ENCODE results near the gene RSF1. TPM values are rescaled to one million over a fixed set of nuclear protein-coding genes. Genes with fewer than 3 reads are reported as not detected.

The RSF1 gene
- polyA plus RNA-seq, 12 donors: 29.1 to 67.8 (median 43.4) TPM; not detected in 1

DNA sequence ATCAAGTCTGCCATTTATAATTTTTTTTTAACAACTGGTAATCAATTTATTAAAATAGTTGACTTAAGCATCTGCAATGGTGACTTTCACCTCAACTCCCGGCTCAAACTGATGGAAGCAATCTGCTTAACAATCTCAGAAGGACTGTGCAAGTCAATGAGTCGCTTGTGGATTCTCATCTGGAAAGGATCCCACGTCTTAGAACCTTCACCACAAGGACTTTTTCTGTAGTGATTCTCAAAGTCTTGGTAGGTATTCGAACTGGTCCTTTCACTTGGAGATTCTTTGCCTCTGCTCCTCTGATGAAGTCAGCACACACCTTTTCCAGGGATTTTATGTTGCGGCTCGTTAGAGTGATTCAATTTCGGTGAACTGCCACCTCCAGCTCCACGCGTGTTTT is 7.3 kb downstream of the RSF1 start:
- DNase-seq: no peak

DNA sequence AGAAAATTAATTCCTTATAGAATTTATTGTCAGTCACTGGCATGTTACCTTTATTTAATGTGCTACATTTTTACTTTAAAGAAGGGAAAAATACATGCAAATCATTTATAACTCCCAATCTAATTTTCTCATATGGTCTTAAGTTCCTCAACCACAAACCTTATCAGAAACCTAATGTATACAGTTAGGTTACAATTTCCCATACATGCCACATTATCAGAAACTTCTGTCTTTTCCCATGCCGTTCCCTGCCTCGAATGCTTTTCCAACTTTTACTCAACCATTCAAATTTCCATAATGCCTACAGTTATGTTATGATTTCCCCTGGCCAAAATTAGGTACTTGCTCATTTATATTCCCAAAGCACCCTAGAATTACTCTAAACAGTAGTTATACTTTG is 13.5 kb downstream of the RSF1 start:
- DNase-seq: no peak

DNA sequence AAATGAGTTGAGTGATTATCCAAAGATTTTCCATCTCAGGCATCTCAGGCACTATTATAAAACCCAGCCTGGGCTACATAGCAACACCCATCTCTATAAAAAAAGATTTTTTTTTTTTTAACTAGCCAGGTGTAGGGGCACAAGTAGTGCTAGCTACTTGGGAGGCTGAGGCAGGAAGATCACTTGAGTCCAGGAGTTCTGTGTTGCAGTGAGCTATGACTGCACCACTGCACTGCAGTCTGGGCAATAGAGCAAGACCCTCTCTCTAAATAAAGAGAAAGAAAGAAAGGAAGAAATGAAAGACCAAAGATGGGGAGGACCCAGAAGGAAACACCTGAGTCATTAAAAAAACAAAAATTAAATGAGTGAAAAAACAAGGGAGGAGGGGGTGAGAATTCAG is 14.1 kb downstream of the RSF1 start:
- no peak for DNase-seq

DNA sequence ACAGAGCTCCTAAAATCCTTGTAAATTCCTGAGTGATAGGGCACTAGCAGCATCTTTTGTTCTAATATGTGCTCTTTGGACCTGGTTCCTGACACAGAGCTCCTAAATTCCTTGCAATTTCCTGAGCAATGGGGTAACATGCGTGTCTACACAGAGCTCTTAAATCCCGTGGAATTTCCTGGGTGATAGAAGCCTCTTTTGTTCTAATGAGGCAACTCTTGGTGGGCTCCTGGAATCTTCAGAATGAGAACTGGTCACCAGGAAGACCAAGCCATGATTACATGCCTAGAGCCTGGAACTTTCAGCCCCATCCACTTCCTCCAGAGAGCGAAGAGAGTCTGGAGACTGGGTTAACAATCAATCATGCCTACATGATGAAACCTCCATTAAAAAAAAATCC is 19.0 kb downstream of the RSF1 start:
- no peak for DNase-seq

DNA sequence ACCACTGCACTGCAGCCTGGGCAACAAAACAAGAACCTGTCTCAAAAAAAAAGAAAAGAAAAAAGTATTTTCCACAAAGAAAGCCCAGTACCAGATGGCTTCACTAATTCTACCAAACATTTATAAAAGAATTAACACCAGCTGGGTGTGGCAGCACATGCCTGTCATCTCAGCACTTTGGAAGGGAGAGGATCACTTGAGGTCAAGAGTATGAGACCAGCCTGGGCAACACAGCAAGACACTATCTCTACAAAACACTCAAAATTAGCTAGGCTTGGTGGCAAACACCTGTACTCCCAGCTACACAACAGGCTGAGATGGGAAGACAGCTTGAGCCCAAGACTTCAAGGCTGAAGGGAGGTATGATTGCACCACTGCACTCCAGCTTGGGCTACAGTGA is 20.1 kb downstream of the RSF1 start:
- no peak for DNase-seq

DNA sequence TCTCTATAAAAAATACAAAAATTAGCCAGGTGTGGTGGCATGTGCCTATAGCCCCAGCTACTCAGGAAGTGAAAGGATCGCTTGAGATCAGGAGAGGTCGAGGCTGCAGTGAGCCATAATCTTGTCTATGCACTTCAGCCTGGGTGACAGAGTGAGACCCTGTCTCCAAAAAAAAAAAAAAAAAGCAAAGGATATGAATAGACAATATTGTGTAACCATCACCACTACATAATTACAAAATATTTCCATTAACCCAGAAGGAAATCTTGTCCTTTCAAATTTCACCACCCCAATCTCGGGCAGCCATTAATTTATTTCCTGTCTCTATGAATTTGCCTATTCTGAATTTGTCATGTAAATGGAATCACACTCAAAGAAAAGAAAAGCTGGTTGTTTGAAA is 21.2 kb downstream of the RSF1 start:
- no peak for DNase-seq

DNA sequence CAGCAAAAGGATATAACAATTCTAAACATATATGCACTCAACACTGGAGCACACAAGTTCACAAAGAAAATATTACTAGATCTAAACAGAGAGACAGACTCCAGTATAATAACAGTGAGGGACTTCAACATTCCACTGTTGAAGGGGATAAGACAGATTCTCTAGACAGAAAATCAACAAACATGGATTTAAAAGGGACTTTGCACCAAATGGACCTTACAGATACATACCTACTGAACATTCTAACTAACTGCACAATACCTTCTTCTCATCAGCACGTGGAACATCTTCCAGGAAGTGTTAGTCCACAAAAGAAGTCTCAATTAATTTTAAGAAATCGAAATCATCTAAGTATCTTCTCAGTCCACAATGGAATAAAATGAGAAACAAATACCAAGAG is 26.6 kb downstream of the RSF1 start:
- DNase-seq: no peak

DNA sequence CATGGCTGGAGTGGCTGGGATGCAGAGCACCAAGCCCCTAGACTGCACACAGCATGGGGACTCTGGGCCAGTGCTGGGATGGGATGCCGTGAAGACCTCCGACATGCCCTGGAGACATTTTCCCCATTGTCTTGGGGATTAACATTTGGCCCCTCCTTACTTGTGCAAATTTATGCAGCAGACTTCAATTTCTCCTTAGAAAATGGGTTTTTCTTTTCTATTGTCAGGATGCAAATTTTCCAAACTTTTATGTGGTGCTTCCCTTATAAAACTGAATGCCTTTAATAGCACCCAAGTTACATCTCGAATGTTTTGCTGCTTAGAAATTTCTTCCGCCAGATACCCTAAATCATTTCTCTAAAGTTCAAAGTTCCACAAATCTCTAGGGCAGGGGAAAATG is 29.2 kb downstream of the RSF1 start:
- no peak for DNase-seq

DNA sequence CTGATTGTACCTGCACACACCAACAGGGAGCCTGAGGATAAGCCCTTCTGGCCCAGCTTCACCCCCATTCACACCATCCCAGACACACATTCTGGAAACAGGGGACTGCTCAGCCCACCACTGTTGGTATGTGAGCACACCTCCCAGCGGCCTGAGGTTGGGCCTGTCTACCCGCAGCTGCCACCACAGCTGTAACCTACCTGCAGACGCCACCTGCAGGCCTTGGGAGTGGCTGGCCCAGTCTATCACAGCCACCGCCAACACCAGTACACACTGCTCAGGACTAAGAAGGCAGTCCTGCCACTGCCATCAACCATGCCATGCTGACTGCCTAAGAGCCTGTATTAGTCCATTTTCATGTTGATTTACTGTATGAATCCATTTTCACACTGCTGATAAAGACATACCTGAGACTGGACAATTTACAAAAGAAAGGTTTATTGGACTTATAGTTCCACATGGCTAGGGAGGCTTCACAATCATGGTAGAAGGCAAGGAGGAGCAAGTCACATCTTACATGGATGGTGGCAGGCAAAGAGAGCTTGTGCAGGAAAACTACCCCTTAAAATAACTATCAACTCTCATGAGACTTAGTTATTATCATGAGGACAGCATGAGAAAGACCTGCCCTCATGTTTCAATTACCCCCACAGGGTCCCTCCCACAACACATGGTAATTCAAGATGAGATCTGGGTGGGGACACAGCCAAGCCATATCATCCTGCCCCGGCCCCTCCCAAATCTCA is 30.6 kb downstream of the RSF1 start:
- no peak for DNase-seq

DNA sequence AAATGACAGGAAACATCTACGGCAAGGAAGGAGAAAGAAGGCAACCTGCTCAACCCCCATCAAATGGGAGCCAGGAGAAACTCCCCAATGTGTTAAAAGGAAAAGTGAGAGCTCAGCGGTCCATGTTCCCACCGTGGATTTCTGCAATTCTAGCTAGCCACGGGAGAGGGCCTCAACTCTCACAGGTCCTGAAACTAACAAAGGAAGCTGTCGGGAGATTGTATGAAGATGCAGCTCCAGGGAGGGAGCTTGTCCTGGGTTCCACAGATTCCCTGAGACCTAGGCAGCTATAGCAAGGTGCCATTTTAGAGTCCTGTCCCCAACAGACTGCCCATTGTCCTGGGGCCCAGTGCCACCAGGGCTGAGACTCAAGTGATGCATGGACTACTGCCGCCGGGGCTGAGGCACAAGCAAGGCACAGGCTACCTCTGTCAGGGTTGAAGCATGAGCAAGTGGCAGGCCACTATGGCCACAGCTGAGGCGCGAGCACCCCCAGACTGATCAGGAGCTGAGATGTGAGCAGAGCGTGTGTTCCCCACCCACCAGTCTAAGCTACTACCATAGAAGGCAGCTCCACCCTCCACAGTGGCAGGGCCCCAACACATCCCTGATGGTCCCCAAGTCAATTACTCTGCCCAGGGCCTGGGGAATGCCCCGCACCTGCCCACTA is 31.3 kb downstream of the RSF1 start:
- DNase-seq: no peak

DNA sequence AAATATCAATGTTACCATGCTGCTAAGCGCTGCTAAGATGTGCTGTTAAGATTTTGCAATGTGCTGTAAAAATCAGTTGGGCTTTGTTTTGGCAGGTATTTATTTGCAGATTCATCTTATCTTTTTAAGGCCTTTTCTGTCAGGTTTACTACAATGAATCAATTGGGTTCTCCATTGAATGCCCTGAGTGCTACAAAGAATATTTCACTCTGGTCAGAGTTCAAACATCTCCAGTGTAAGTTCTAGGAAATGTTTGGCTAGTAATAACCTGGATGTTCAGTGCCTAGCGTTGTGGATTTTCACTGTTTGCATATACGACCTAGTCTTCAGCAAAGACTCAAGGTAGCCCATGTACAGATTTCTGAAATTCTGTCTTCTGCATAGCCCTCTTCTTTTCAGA is 36.0 kb downstream of the RSF1 start:
- DNase-seq: no peak

DNA sequence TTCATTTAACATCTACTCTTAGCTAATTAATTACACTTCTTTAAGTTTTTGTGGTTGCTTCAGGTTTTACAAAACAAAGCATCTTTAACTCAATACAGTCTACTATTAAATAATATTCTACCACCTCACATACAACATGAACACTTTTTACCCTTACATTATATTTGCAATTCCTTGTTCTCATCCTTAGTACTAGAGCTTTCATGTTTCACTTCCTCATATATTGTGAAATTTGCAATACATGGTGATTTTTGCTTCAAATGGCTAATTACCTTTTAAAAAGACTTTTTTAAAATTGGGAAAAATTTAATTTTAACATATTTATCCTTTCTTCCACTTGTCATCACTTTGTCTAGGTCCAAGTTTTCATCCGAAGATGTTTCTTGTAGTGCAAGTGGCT is 37.5 kb downstream of the RSF1 start:
- no peak for DNase-seq

DNA sequence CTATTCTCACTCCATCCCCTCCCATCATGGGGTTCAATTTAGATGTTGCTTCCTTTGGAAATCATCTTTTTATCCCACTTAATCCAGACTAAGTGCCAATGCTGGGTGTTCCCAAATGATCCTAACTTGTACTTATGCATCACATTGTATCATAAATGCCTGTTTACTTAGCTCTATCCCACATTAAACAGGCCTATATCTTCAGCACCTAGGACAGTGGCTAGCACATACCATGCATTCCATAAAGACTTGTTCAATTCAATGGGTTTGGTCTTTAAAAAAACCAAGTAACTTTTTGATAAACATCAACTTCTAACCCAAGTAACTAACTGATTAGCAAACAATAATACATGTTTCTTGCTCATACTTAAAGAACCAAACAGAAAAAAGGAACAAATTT is 40.6 kb downstream of the RSF1 start:
- DNase-seq: no peak

DNA sequence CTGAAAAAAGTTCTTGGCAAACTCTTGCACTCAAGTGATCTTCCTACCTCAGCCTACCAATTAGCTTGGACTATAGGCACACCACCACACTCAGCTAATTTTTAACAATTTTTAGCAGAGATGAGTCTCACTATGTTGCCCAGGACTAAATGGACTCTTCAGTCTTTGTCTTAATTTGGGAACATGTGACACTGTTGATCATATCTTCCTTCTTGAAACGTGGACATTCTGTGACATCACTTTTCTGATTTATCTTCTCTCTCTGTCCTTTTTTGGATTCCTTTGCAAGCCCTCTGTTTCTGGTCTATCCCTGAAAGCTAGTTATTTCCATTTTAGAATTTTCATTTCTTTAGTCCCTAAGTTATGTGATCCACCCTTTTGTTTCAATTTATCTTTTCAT is 42.0 kb downstream of the RSF1 start:
- DNase-seq: no peak

DNA sequence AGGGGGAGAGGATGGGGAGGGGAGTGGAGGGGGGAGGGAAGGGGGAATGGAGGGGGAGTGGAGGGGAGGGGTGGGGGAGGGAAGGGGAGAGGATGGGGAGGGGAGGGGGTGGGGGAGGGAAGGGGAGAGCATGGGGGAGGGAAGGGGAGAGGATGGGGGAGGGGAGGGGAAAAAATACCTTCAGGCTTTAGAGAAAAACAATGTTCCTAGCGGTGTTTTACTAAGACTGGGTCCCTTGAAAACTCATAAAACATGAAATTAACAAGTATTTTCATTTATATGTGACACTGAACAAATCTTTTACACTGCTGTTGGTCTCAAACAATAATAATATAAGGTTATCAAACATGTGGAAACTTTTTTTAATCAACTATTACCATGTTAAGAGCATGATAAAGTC is 42.4 kb downstream of the RSF1 start:
- no peak for DNase-seq

DNA sequence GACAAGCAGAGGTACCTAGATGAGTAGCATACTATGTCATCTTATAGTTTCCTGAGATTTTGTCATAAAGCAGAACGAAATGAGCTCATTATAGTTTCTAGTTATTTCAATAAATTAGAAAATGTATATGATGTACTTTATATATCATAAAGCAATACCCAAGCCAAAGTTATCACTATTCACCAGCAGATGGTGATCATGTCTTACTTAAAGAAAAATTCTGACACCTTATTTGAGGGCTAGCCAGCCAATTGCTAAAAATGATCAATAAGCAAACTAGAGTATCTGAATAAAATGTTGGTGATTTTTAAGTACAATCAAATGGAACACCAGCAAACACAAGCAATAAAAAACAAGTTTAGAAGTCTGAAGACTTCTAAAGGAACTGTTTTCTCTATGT is 44.1 kb downstream of the RSF1 start:
- no peak for DNase-seq

DNA sequence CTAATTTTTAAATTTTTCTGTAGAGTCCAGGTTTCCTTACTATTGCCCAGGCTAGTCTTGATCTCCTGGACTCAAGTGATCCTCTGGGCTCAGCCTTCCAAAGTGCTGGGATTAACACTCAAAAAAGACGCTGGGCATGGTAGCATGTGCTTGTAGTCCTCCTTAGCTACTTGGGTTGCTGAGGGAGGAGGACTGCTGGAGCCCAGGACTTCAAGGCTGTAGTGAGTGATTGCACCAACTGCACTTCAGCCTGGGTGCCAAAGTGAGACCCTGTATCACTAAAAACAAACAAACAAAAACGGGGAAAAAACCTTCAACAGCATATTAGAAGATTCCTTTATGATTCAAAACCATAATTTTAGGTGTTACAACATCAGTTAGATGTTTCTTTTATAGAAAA is 44.6 kb downstream of the RSF1 start:
- DNase-seq: no peak

DNA sequence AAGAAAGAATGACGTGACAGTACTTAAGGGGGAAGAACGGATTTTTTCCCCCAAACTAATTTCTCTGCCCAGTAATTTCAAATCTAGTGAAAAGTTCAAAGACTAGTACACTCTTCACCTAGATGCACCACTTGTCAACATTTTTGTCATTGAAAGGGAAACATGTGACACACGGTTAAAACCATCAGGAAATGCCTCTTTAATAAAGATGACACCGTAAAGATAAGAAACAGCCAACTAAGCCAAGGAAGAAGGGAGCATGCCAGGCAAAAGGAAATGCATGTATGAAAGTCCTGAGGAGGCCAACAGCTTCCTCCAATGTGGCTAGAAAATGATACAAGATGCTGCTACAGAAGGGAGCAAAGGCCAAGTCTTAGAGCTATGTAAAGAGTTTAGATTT is 49.4 kb downstream of the RSF1 start:
- no peak for DNase-seq

DNA sequence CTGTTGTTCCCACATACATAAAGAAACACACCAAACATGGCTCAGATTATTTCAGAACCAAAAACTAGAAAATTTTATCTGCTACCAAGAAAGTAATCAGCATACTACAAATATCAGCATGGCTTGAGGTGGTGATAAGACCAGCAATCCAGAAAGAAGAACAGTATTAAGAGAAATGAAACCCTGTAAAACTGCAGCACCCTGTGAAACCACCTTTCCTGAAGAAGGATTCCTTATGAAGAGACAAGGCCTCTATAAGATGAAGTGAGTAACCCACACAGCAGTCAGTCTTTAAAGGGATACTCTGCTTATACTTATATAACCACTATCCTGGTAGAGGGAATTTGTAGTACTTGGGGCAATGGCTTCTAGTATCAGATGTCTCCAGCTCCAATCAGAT is 49.9 kb downstream of the RSF1 start:
- DNase-seq: no peak

DNA sequence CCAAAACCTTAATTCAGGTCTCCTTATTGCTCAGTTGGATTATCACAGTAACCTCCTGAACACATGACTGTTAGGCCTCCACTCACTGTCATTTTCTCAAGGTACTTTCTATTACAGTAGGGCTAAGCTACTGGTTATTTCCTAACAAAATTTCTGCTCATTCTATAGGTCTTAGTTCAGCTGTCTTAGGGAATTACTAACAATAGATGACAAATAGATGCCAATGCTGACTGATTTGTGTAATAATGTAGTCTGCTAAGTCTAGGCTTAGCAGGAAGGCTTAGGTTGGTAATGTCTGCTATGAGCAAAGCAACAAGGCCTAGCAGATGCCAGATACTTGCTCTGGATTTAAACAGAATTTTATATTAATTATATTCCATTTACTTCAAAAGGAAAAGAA is 58.1 kb downstream of the RSF1 start:
- DNase-seq: no peak

DNA sequence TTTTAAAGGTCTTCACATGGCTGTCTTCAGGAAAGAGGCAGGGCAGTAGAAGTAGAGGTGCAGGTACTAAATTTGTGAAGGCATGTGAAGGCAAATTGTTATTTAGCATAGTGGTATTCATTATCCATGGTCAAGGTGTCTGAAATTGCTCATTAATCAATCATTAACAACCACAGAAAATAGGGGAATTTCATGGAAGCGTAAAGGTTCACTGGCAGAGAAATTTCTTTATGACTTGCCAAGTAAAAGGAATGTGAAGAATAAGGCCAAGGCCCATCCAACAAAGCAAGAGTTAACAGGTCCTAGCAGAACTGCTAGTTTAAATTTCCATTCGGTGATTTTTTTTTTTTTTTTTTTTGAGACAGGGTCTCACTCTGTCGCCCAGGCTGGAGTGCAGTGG is 59.0 kb downstream of the RSF1 start:
- DNase-seq: no peak

DNA sequence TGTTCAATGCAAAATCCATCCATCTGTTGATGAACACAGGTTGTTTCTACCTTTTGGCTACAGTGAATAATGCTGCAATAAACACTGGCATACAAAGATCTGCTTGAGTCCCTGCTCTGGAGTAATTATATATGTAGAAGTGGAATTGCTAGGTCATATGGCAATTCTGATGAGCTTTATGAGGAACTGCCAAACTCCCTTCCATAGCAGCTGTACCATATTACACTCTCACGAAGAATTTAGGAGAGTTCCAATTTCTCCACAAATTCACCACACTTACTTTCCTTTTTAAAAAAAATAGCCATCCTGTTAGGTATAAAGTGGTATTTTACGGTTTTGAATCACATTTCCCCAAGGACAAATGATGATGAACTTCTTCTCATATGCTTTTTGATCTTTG is 62.2 kb downstream of the RSF1 start:
- DNase-seq: no peak

DNA sequence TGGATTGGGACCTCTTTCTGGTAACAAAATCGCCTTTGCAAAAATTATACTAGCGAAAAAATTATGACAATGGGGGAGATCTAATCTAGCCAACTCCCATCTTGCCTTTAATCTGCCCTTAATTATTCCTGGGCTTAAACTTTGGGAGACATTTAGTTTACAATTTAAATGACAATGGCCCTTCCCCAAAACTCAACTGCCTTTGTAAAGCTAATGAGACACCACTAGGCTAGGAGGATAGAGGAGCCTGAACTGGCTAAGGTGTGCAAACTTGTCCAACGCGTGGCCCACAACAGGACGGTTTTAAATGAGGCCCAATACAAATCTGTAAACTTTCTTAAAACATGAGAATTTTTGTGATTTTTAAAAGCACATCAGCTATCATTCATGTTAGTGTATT is 67.3 kb downstream of the RSF1 start:
- no peak for DNase-seq

DNA sequence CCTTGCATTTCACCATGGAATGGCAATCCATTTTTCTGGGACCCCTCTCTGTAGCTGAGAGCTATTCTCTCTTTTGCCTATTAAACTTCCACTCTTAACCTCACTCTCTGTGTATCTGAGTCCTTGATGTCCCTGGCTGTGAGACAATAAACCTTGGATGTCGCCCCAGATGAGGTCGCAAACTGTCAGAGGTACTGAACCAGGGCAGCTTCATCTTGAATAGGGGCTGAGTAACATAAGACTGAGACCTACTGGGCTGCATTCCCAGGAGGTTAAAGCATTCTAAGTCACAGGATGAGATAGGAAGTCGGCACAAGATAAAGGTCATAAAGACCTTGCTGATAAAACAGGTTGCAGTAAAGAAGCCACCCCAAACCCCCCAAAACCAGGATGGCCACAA is 68.0 kb downstream of the RSF1 start:
- no peak for DNase-seq
